Hematopoietic multipotent progenitor cell treated with erythropoietin and hydrocortisone succinate and interleukin-3 and kit ligand, for 15 days (in vitro differentiated cells): ENCODE data around the gene NBPF4.
"Not testable (repeated sequence)": the region's sequence is repeated elsewhere in the genome, so short reads cannot be mapped to it uniquely, and the experiment has no call there.

Experiments used
- DNase-seq: peaks from one replicate; pipeline ENCODE4 v3.0.0-alpha.2; 2015; ENCODE audit warnings: low spot score

Gene NBPF4, protein sequence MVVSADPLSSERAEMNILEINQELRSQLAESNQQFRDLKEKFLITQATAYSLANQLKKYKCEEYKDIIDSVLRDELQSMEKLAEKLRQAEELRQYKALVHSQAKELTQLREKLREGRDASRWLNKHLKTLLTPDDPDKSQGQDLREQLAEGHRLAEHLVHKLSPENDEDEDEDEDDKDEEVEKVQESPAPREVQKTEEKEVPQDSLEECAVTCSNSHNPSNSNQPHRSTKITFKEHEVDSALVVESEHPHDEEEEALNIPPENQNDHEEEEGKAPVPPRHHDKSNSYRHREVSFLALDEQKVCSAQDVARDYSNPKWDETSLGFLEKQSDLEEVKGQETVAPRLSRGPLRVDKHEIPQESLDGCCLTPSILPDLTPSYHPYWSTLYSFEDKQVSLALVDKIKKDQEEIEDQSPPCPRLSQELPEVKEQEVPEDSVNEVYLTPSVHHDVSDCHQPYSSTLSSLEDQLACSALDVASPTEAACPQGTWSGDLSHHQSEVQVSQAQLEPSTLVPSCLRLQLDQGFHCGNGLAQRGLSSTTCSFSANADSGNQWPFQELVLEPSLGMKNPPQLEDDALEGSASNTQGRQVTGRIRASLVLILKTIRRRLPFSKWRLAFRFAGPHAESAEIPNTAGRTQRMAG

GRCh38 chr1:108243976-108244375 is at the start of gene NBPF4:
Gene NBPF4, minus strand, starts transcription at chr1:108244076. Its CDS starts 315 bp downstream, at chr1:108243761.
- DNase-seq, result not testable (repeated sequence)

- not testable (repeated sequence) for DNase-seq
These were observed 38.8 kb upstream of the NBPF4 start for GRCh38 chr1:108282528-108283257.

DNA sequence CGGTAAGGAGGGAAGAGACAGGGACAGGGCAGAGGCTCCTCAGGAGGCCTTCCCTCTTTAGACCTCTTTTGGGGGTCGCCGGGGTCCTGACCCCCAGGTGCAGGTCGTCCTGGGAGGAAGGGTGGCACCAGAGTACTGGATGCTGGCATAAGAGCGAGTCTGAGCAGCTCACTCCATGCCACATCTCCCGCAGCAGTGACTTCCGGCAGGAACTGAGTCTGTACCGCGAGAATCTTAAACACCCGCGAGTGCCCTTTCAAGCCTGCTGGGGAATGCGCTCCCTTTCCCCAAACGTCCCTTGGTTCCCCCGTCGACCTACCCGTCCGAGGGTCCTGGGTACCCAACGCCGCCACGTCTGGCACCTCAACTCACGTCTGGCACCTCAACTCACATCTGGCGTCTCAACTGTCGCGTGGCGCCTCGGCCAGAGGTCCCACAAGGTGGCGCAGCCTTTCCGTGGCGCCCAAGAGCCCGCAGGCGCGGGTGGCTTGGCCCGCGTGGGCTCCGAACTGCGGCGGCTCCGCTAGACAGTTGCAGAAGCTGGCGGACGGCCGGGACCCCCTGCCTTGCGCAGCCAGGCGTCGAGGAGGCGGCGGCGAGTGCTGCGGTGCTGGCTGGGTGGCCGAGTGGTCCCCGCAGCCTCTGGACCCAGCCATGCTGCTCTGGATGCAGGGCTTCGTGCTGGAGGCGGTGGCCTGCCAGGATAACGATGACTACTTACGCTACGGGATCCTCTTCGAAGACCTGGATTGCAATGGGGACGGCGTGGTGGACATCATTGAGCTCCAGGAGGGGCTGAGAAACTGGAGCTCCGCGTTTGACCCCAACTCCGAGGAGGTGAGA is 28.8 kb upstream of the NBPF4 start:
- DNase-seq, result not testable (repeated sequence)

DNA sequence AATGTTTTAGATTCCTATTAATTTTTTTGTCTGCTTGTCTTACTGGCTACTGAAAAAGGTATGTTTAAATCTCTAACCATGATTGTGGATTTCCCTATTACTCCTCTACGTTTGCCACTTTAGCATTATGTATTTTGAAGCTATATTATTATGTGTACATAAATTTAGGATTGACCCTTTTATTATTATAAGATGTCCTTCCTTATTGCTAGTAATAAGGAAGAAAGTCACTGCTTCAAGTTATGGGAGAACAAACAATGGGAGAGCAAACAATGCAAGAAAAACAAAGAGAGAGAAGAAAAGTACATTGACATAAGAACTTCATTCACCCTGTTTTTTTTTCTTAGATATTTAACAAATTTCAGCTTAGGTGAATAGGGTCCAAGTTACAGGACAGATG is 23.2 kb upstream of the NBPF4 start:
- DNase-seq, result not testable (repeated sequence)

DNA sequence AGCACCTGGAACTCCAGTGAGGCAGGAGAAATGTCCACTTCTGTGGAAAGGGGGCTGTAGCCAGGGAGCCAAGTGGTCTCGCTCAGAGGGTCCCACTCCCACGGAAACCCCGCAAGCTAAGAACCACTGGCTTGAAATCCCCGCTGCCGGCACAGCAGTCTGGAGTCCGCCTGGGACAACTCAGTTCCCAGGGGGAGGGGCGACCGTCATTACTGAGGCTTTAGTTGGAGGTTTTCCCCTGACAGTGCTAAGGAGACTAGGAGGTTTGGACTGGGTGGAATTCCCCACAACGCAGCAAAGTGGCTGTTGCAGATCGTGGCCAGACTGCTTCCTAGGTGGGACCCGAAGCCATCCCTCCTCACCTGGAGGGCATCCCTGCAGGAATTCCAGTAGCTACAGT is 18.1 kb upstream of the NBPF4 start:
- DNase-seq, result not testable (repeated sequence)

DNA sequence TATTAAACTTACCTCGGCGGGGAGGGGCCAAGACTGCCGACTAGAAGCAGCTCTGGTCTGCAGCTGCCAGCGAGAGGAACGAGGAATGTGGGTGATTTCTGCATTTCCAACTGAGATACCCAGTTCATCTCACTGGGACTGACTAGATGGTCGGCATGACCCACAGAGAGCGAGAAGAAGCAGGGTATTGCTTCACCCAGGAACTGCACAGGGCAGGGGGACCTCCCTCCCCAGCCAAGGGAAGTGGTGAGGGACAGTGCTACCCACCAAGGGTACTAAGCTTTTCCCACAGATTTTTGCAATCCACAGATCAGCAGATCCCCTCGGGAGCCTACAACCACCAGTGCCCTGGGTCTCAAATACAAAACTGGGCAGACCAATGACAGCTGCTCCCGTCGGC is 17.6 kb upstream of the NBPF4 start:
- DNase-seq, result not testable (repeated sequence)

- DNase-seq, result not testable (repeated sequence)
These were observed 16.8 kb upstream of the NBPF4 start for GRCh38 chr1:108260578-108261259.

DNA sequence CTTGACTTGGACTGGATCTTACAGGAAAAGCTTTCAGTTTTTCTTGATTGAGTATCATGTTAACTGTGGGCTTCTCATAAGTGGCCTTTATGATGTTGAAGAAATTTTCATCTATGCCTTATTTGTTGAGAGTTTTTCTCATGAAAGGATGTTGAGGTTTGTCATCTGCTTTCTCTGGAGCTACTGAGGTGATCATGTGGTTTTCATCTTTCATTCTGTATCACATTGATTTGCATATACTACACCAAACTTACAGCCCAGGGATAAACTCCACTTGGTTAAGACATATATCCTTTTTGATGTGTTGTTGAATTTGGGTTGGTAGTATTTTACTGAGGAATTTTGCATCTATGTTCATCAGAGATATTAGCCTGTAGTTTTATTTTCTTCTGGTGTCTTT is 11.6 kb upstream of the NBPF4 start:
- DNase-seq, result not testable (repeated sequence)

DNA sequence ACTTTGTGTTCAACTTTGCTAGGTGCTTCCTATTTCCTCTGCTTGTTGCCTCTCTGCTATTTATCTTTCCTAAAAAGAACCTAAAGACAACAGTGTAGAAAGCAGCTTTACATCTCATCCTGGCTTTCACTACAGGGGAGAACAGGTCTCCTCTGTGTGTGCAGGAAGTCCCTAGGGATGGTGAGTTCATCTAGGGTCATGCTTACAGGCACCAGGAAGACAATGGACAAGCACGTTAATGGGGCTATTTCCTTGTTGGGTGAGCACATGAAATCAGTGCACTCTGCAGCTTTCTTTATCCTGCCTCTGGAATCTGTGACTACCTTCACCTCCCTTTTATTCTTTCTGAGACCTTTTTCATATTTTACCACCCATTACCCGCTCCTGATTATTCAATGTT is 4.5 kb downstream of the NBPF4 start:
- not testable (repeated sequence) for DNase-seq

GRCh38 chr1:108235308-108235707 is 8.6 kb downstream of the NBPF4 start:
- not testable (repeated sequence) for DNase-seq

DNA sequence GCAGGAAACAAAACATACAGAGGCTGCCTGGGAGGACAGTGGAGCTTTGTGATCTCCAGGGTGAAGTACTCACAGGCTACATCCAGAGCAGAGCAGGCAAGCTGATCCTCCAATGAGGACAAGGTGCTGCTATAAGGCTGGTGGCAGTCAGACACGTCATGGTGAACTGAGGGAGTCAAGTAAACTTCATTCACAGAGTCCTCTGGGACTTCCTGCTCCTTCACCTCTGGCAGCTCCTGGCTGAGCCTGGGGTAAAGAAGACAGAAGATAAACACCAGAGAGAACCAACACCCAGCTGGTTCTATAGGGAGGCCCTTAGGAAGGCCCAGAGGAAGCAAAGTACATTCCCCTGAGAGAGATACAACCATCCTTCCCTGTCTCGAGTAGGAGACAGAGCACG is 11.7 kb downstream of the NBPF4 start:
- DNase-seq, result not testable (repeated sequence)

GRCh38 chr1:108229976-108230375 is 13.9 kb downstream of the NBPF4 start:
- DNase-seq, result not testable (repeated sequence)

GRCh38 chr1:108227772-108228171 is 16.1 kb downstream of the NBPF4 start:
- DNase-seq, result not testable (repeated sequence)

GRCh38 chr1:108226855-108227254 is 17.0 kb downstream of the NBPF4 start:
- DNase-seq, result not testable (repeated sequence)

DNA sequence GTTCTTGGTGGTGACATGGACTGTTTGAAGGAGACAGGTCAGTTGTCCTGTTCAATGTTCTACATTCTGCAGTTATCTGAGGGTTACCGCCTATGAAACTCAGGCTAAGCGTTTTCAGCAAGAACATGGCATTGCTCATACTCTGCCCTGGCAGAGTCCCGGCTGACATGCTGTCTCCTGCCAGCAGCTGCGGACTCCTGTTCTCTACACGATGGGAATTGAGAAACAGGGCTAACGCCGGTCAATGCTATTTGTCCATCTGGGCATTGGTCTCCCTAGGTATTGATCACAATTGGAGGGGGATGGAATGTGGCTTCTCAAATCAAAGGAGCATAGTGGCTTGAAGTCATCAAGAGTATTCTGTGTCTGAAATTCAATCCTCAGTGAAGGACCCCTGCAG is 20.6 kb downstream of the NBPF4 start:
- not testable (repeated sequence) for DNase-seq

DNA sequence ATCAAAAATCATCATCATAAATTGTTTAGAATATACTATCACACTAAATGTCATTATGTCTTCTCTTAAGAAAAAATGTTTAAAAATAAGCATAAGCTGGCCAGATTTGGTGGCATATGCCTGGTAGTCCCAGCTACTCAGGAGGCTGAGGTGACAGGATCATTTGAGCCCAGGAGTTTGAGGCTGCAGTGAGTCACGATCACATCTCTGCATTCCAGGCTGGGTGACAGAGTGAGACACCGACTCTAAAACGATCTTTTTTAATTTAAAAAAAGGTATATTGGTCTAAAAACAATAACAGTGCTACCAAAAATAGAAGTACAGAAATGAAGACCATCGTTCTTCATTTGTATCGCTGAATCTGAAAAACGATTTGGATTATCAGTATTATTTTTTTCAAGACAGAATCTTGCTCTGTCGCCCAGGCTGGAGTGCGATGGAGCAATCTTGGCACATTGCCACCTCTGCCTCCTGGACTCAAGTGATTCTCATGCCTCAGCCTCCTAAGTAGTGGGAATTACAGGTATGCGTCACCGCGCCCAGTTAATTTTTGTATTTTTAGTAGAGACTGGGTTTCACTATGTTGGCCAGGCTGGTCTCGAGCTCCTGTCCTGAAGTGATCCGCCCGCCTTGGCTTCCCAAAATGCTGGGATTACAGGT is 26.2 kb downstream of the NBPF4 start:
- not testable (repeated sequence) for DNase-seq

GRCh38 chr1:108217007-108217406 is 26.9 kb downstream of the NBPF4 start:
- not testable (repeated sequence) for DNase-seq

DNA sequence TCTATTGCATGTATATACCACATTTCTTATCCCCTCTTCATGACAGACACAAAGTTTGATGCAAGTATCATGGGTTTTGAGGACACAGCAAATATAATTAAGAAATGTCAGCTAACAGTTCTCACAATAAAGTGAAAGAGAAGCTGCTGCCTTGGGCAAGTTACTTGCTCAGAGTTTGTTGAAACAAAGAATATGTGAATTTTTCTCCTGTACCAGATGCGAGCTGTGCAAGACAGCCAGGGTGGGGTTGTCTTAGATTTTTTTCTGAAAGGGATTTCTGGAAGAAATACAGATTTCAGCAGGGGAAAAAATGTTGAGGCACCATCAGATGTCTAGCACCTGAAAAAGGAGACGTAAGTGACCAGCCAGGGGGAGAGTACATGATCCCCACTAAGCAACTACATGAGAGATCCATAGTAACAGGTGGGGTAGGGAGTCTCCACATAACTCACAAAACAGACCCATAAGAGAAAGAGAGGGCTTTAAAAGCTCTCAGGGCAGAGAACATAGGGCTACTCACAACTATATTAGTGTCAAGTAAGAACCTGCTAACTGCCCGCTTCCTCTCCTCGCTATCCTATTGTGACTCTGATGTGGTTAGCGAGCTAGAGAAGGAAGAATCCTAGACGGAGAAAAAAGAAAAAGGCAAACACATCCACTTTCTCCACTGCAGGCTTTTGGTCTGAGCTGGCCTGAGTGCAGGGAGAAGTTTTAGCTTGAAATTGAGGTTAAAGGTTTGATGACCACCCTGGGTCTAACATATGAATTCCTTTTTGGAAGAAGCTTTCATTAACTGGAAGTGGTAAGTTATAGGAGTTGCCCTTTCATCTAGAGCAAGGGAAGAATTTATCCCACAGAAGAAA is 27.6 kb downstream of the NBPF4 start:
- not testable (repeated sequence) for DNase-seq

DNA sequence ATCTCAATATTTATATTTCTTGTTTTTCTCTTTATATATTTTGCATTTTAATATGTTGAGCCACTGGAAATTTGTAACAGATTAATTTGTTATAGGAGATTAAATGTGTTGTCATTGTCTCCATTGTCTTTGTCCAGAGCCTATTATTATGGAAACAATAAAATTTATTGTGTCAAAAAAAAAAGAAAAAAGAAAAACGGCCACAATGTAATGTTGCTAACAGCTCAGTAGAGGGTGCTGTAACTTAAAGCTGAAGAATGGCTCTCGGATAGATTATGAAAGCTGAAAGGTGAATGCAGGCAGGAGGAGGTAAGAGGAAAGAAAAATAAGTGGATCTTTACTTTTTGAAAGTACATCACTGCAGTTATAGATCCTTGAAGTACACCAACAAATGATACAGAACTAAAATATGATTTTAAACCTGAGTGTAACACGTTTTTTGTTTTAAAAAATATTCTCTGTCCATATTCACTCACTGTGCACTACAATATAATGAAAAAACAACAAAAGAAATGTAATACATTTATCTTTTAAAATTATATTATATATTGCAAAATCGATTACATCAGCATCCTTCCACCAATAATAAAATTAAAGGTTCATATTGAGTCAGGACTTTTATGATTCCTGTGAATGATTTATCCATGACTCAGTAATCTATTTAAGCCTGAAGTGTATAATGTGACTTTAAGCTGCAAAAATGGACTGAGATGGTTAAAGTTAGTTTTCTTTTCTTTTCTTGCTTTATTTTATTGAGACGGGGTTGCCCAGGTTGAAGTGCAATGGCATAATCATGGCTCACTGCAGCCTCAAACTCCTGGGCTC is 29.0 kb downstream of the NBPF4 start:
- peak; percentile 11 for DNase-seq
